NT2/D1 (cell line): ENCODE data around the gene HOXA11.

Experiments
- SUZ12 ChIP-seq: IDR thresholded peaks from 2 replicates; pipeline ENCODE4 v1.6.1; 2011; ENCODE audit not compliant: insufficient read length, insufficient read depth; ENCODE audit errors: extremely low read depth
- YY1 ChIP-seq: IDR thresholded peaks from 2 replicates; pipeline ENCODE4 v1.6.1; 2011; ENCODE audit not compliant: insufficient read length, insufficient read depth
- ZNF274 ChIP-seq: IDR thresholded peaks from 2 replicates; pipeline ENCODE4 v1.6.1; 2011; ENCODE audit warnings: mild to moderate bottlenecking, low read depth, low read length

DNA sequence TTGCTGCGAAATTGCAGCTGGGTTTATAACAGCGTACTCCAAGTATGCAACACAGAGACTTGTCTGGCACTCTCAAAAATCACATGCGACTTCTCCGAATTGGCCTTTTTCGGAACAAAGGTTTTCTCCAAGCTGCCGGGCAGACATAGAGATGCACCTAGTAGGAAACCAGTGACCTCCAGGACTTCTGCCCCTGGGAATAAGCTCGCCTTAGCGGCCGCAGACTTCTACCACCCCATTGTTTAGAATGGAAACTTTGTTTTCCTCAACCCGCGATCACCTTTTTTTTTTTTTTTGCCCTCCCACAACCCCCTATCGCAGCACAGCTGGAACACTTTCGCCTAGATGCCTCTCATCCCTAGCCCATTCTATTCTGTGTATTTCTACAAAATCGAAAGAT is 6.0 kb downstream of the HOXA11 start:
- TF ChIP-seq ZNF274 = no peak
- no peak for TF ChIP-seq YY1
- no peak for TF ChIP-seq SUZ12
